22Rv1 (cell line): ENCODE data around the gene TRPM7.

Experiments used
- CTCF ChIP-seq: fragments of 450-650 bp; IDR thresholded peaks from 2 replicates; pipeline ENCODE4 v1.5.1; 2017; ENCODE audit warnings: mild to moderate bottlenecking
- ZFX ChIP-seq: fragments of 450-650 bp; IDR thresholded peaks from 2 replicates; pipeline ENCODE4 v1.6.1; 2017; ENCODE audit warnings: antibody characterized with exemption, borderline replicate concordance

- no peak for TF ChIP-seq CTCF
- no peak for TF ChIP-seq ZFX
Measured at GRCh38 chr15:50593761-50594160, 92.8 kb downstream of the TRPM7 start.
